Breast epithelium (tissue), 3 donors: Measurements from ENCODE around the gene IRF2BPL.

Experiments
- POLR2A ChIP-seq: fragments of 450-650 bp; IDR thresholded peaks from one replicate; pipeline ENCODE4 v1.6.1; 2016; ENCODE audit warnings: antibody characterized with exemption, mild to moderate bottlenecking, moderate library complexity
- TF ChIP-seq, protein P1 (sequence below), 3 donors: fragments of 450-650 bp; IDR thresholded peaks; one replicate each; pipeline ENCODE4 v1.5.1; 2016 to 2017; ENCODE audit warnings: antibody characterized with exemption in 3 of 3, mild to moderate bottlenecking in 3 of 3, moderate library complexity in 3 of 3

GRCh38 chr14:77025744-77026165 is 2.8 kb downstream of the IRF2BPL start:
- TF ChIP-seq, protein P1, sequence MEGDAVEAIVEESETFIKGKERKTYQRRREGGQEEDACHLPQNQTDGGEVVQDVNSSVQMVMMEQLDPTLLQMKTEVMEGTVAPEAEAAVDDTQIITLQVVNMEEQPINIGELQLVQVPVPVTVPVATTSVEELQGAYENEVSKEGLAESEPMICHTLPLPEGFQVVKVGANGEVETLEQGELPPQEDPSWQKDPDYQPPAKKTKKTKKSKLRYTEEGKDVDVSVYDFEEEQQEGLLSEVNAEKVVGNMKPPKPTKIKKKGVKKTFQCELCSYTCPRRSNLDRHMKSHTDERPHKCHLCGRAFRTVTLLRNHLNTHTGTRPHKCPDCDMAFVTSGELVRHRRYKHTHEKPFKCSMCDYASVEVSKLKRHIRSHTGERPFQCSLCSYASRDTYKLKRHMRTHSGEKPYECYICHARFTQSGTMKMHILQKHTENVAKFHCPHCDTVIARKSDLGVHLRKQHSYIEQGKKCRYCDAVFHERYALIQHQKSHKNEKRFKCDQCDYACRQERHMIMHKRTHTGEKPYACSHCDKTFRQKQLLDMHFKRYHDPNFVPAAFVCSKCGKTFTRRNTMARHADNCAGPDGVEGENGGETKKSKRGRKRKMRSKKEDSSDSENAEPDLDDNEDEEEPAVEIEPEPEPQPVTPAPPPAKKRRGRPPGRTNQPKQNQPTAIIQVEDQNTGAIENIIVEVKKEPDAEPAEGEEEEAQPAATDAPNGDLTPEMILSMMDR (IDR thresholded peaks at IDR 0.05), result no peak
- TF ChIP-seq POLR2A, result no peak
